Activated CD8-positive, alpha-beta memory T cell treated with anti-CD3 and anti-CD28 coated beads, Interleukin-2, amount 10 ng/mL, durations not matched to agents 7 days and 5 days (primary cell): ENCODE measurements around the gene GLP1R. TPM values are rescaled to one million over a fixed set of nuclear protein-coding genes. Genes with fewer than 3 reads are reported as not detected.

Source experiments
- ATAC-seq: fragments of 150-1000 bp; cut with Tn5 transposase; one replicate; pipeline ENCODE4 v1.10.0; 2021; ENCODE audit warnings: moderate library complexity
- CTCF ChIA-PET: fragments of 350-600 bp; sonication (Branson Sonifier 250); formaldehyde crosslinking; loops from one replicate; lab custom pipeline; 2021; ENCODE audit warnings: antibody characterized with exemption; lab: Charles Lee
- DNase-seq: peaks from one replicate; pipeline ENCODE4 v3.0.0-alpha.2; 2020
- H3K27ac Mint-ChIP-seq: one replicate; pipeline ENCODE4 v1.8.0; 2021; ENCODE audit warnings: mild to moderate bottlenecking, mixed read lengths
- H3K27me3 Mint-ChIP-seq: one replicate; pipeline ENCODE4 v1.8.0; 2021; ENCODE audit warnings: mixed read lengths
- H3K36me3 Mint-ChIP-seq: one replicate; pipeline ENCODE4 v1.8.0; 2021; ENCODE audit warnings: mild to moderate bottlenecking, mixed read lengths
- H3K4me1 Mint-ChIP-seq: one replicate; pipeline ENCODE4 v1.8.0; 2021; ENCODE audit warnings: mixed read lengths
- H3K4me3 Mint-ChIP-seq: one replicate; pipeline ENCODE4 v1.8.0; 2021; ENCODE audit warnings: mild to moderate bottlenecking, moderate library complexity, mixed read lengths
- H3K9me3 Mint-ChIP-seq: one replicate; pipeline ENCODE4 v1.8.0; 2022; ENCODE audit warnings: low read depth, mixed read lengths
- total RNA-seq, 2 experiments: library from RNA; stranded (reverse); gene quantifications; one replicate each; pipeline ENCODE4 v1.2.3, GENCODE V29; 2021

GLP1R gene
- total RNA-seq, 2 experiments from 2014 or later, result not detected

GRCh38 chr6:39050453-39051112 lies 2.0 kb downstream of the GLP1R start:
- no peak overlapping the region for H3K27ac Mint-ChIP-seq
- peaks cover 52% of the 10 kb centered on the region for H3K27me3 Mint-ChIP-seq
- no peaks in the 10 kb centered on the region for H3K9me3 Mint-ChIP-seq
- CTCF ChIA-PET, result interaction anchor here (1.3 to 1.7 kb wide), 2 partner anchors 14 to 178 kb away, joined by 3 to 4 read pairs; no protein-coding TSS in a partner anchor
- no peak for DNase-seq
- H3K36me3 Mint-ChIP-seq, result no peaks in the 10 kb centered on the region
- H3K4me1 Mint-ChIP-seq, result peaks cover 23% of the 10 kb centered on the region
- ATAC-seq, result no peak
- H3K4me3 Mint-ChIP-seq, result no peak overlapping the region

- Mint-ChIP-seq H3K27ac (no peak overlapping the region), H3K4me1 (peaks cover 23% of the 10 kb centered on the region), H3K9me3 (no peaks in the 10 kb centered on the region), H3K36me3 (no peaks in the 10 kb centered on the region), H3K27me3 (peaks cover 50% of the 10 kb centered on the region), H3K4me3 (no peak overlapping the region)
- peak; percentile 46 for DNase-seq
- CTCF ChIA-PET, result interaction anchor here (1.3 kb wide), 1 partner anchor 15 kb away, joined by 4 read pairs; no protein-coding TSS in a partner anchor
- ATAC-seq, result peak; percentile 42
These were observed 3.0 kb downstream of the GLP1R start for GRCh38 chr6:39051399-39052122.

- CTCF ChIA-PET, result no interaction called here
- Mint-ChIP-seq H3K36me3 (no peaks in the 10 kb centered on the region), H3K4me1 (peaks cover 20% of the 10 kb centered on the region), H3K27me3 (peaks cover 37% of the 10 kb centered on the region), H3K4me3 (no peak overlapping the region), H3K27ac (no peak overlapping the region), H3K9me3 (no peaks in the 10 kb centered on the region)
- DNase-seq (no peak), ATAC-seq (no peak)
These were observed 4.5 kb downstream of the GLP1R start for GRCh38 chr6:39053016-39053624.

- H3K27ac Mint-ChIP-seq, result no peak overlapping the region
- ATAC-seq (no peak), DNase-seq (no peak)
- H3K9me3 Mint-ChIP-seq, result no peaks in the 10 kb centered on the region
- CTCF ChIA-PET, result no interaction called here
- peaks cover 34% of the 10 kb centered on the region for H3K27me3 Mint-ChIP-seq
- peaks cover 20% of the 10 kb centered on the region for H3K4me1 Mint-ChIP-seq
- H3K4me3 Mint-ChIP-seq, result no peak overlapping the region
- no peaks in the 10 kb centered on the region for H3K36me3 Mint-ChIP-seq
These were observed 5.4 kb downstream of the GLP1R start for GRCh38 chr6:39053854-39054576.

GRCh38 chr6:39054577-39055142 lies 6.1 kb downstream of the GLP1R start:
- CTCF ChIA-PET, result no interaction called here
- no peak for ATAC-seq
- H3K9me3 Mint-ChIP-seq, result no peaks in the 10 kb centered on the region
- H3K4me1 Mint-ChIP-seq, result peaks cover 20% of the 10 kb centered on the region
- H3K27me3 Mint-ChIP-seq, result peaks cover 30% of the 10 kb centered on the region
- no peak overlapping the region for H3K27ac Mint-ChIP-seq
- no peak for DNase-seq
- H3K4me3 Mint-ChIP-seq, result no peak overlapping the region
- no peaks in the 10 kb centered on the region for H3K36me3 Mint-ChIP-seq

- Mint-ChIP-seq H3K4me3 (no peak overlapping the region), H3K4me1 (peaks cover 13% of the 10 kb centered on the region), H3K9me3 (no peaks in the 10 kb centered on the region), H3K27me3 (peaks cover 31% of the 10 kb centered on the region), H3K27ac (no peak overlapping the region), H3K36me3 (no peaks in the 10 kb centered on the region)
- no peak for DNase-seq
- CTCF ChIA-PET, result no interaction called here
- no peak for ATAC-seq
These were observed 7.1 kb downstream of the GLP1R start for GRCh38 chr6:39055661-39056060.

GRCh38 chr6:39056191-39056590 lies 7.6 kb downstream of the GLP1R start:
- DNase-seq (no peak), ATAC-seq (no peak)
- no peak overlapping the region for H3K27ac Mint-ChIP-seq
- H3K36me3 Mint-ChIP-seq, result no peaks in the 10 kb centered on the region
- no peak overlapping the region for H3K4me3 Mint-ChIP-seq
- H3K9me3 Mint-ChIP-seq, result no peaks in the 10 kb centered on the region
- H3K4me1 Mint-ChIP-seq, result peaks cover 8% of the 10 kb centered on the region
- CTCF ChIA-PET, result no interaction called here
- peaks cover 30% of the 10 kb centered on the region for H3K27me3 Mint-ChIP-seq

GRCh38 chr6:39056681-39057080 lies 8.1 kb downstream of the GLP1R start:
- CTCF ChIA-PET, result no interaction called here
- no peaks in the 10 kb centered on the region for H3K36me3 Mint-ChIP-seq
- ATAC-seq (no peak), DNase-seq (no peak)
- H3K4me3 Mint-ChIP-seq, result no peak overlapping the region
- H3K4me1 Mint-ChIP-seq, result peaks cover 3% of the 10 kb centered on the region
- no peaks in the 10 kb centered on the region for H3K9me3 Mint-ChIP-seq
- H3K27me3 Mint-ChIP-seq, result peaks cover 29% of the 10 kb centered on the region
- no peak overlapping the region for H3K27ac Mint-ChIP-seq

- Mint-ChIP-seq H3K36me3 (no peaks in the 10 kb centered on the region), H3K9me3 (no peaks in the 10 kb centered on the region), H3K4me3 (no peak overlapping the region), H3K27me3 (peaks cover 26% of the 10 kb centered on the region), H3K27ac (no peak overlapping the region), H3K4me1 (no peaks in the 10 kb centered on the region)
- CTCF ChIA-PET, result no interaction called here
- no peak for DNase-seq
- ATAC-seq, result no peak
These were observed 8.9 kb downstream of the GLP1R start for GRCh38 chr6:39057251-39058155.

GRCh38 chr6:39058471-39059147 lies 10.0 kb downstream of the GLP1R start:
- Mint-ChIP-seq H3K27me3 (peaks cover 30% of the 10 kb centered on the region), H3K4me1 (no peaks in the 10 kb centered on the region), H3K9me3 (no peaks in the 10 kb centered on the region), H3K4me3 (no peak overlapping the region), H3K36me3 (no peaks in the 10 kb centered on the region), H3K27ac (no peak overlapping the region)
- CTCF ChIA-PET, result no interaction called here
- no peak for DNase-seq
- no peak for ATAC-seq

- CTCF ChIA-PET, result no interaction called here
- Mint-ChIP-seq H3K4me1 (no peaks in the 10 kb centered on the region), H3K9me3 (no peaks in the 10 kb centered on the region), H3K36me3 (no peaks in the 10 kb centered on the region), H3K27me3 (peaks cover 28% of the 10 kb centered on the region), H3K27ac (no peak overlapping the region), H3K4me3 (no peak overlapping the region)
- ATAC-seq, result no peak
- no peak for DNase-seq
These were observed 11.1 kb downstream of the GLP1R start for GRCh38 chr6:39059496-39060310.
